ENCODE results near the gene GULP1. TPM values are rescaled to one million over a fixed set of nuclear protein-coding genes. Genes with fewer than 3 reads are reported as not detected.

The GULP1 gene
- total and polyA plus RNA-seq, 2 experiments from 2014 or later = 94.6 to 181 TPM

DNA sequence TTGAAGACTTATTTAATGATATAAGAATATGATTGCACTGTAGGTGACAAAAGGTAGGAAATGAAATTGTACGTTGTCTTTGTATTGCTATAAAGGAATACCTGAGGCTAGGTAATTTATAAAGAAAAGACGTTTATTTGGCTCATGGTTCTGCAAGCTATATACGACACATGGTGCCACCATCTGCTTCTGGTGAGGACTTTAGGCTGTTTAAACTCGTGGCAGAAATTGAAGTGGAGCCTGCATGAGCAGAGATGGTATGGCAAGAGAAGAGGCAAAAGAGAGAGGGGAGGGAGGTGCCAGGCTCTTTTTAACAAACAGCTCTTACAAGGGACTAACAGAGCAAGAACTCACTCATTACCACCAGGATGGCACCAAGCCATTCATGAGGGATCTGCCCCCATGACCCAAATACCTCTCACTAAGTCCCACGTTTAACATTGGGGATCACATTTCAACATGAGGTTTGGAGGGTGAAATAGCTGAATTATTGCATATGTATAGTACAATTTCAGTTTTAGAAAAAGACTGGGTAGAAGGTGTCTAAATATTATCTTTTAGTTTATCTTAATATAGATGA, 86.8 kb downstream of the GULP1 start (continued):
- TF ChIP-seq ZNF462 (CRISPR knock-in tag; IDR thresholded peaks at IDR 0.05) (no peak), EZH2 (IDR thresholded peaks at IDR 0.05; ENCODE audit: low read depth, unreplicated experiment) (no peak)

DNA sequence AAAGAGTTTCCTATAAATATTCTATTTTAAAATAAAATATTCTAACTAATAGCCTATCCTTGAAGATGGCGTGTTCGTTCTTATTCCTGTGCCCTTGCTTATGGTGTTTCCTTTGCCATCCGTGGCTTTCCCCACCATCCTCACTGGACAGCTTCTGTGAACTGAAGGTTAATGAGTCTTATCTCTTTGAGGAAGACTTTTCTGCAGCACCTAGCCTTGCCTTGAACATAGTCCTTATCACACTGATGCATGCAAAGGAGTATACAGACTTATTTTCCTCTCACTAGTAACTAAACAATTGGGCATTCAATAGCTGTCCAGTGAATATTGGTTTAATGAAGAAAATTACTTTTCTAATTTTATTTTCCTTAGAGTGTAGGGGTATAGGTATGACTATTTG, 88.1 kb downstream of the GULP1 start:
- peaks cover 20% of the 10 kb centered on the region for H3K9me3 Mint-ChIP-seq
- H4K20me1 ChIP-seq (replicated peaks; ENCODE audit: insufficient read depth) = peaks cover 5% of the 10 kb centered on the region
- no peak for ATAC-seq
- peaks cover 91% of the 10 kb centered on the region for H3K79me2 ChIP-seq (replicated peaks; ENCODE audit: insufficient read depth)
- H2AFZ ChIP-seq = no peak overlapping the region
- H3K36me3 ChIP-seq (ENCODE audit: insufficient read depth) = peaks cover 16% of the 10 kb centered on the region
- H3K9me2 ChIP-seq (ENCODE audit: insufficient read depth) = no peaks in the 10 kb centered on the region
- no peak overlapping the region for H3K4me3 Mint-ChIP-seq
- H3K4me2 ChIP-seq = no peak overlapping the region
- H3K27ac Mint-ChIP-seq = no peak overlapping the region
- H3F3A ChIP-seq (replicated peaks; ENCODE audit: low read depth) = no peaks in the 10 kb centered on the region; the same call in 1 of the 2 replicates
- H3K4me3 ChIP-seq = no peak overlapping the region
- peaks cover 27% of the 10 kb centered on the region for H3K36me3 Mint-ChIP-seq (ENCODE audit: low read depth)
- peaks cover 2% of the 10 kb centered on the region for H3K27me3 Mint-ChIP-seq (ENCODE audit: insufficient read depth, low read depth, poor library complexity)
- H3K27ac ChIP-seq (ENCODE audit: low read depth) = peak overlapping the region; percentile 68
- no peak for DNase-seq (ENCODE audit: low spot score)
- H3K27me3 ChIP-seq (ENCODE audit: insufficient read depth) = no peaks in the 10 kb centered on the region
- peaks cover under 1% of the 10 kb centered on the region for H3K4me1 ChIP-seq (ENCODE audit: insufficient read depth)
- peaks cover 26% of the 10 kb centered on the region for H3K4me1 Mint-ChIP-seq
- TF ChIP-seq, protein P1, sequence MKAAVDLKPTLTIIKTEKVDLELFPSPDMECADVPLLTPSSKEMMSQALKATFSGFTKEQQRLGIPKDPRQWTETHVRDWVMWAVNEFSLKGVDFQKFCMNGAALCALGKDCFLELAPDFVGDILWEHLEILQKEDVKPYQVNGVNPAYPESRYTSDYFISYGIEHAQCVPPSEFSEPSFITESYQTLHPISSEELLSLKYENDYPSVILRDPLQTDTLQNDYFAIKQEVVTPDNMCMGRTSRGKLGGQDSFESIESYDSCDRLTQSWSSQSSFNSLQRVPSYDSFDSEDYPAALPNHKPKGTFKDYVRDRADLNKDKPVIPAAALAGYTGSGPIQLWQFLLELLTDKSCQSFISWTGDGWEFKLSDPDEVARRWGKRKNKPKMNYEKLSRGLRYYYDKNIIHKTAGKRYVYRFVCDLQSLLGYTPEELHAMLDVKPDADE (IDR thresholded peaks at IDR 0.05) = no peak
- TF ChIP-seq ZNF114 (CRISPR knock-in tag; IDR thresholded peaks at IDR 0.05) (no peak), ZNF462 (CRISPR knock-in tag; IDR thresholded peaks at IDR 0.05) (no peak), JUNB (IDR thresholded peaks at IDR 0.05; ENCODE audit: unreplicated experiment) (no peak), CREB1 (CRISPR knock-in tag; IDR thresholded peaks at IDR 0.05; ENCODE audit: low read depth) (no peak)

Measured in GM23338 (cell line).